ENCODE data around the gene FNDC10. TPM values are rescaled to one million over a fixed set of nuclear protein-coding genes. Genes with fewer than 3 reads are reported as not detected.

Gene FNDC10
- total and polyA plus RNA-seq, 2 donors (not counting 3 experiments of a cell fraction or from before 2014, with no cell fraction given), result 1.5 to 2.3 TPM

DNA sequence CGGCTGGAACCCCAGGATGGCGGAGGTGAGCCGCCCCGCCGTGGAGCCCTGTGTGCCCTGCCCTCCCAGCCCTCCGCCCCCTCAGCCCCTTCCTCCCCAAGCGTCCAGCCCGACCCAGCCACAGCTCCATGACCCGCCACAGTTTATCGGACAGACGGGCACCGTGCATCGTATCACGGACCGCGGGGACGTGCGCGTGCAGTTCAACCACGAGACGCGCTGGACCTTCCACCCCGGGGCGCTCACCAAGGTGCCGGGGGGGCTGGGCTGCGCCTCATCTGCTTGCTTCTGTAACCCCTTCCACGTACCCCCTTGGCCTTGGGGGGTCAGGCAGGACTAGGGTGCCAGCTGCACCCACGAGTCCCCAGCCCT is 25.5 kb upstream of the FNDC10 start:
- Histone ChIP-seq H3K9me1 (replicated peaks; ENCODE audit: control insufficient read depth, extremely low read depth, insufficient read depth, low read length) (no peaks in the 10 kb centered on the region), H3K4me2 (ENCODE audit: insufficient read depth, low read length) (no peak overlapping the region), H3K27me3 (ENCODE audit: control insufficient read depth in 2 of 2, insufficient read depth in 2 of 2, low read length in 2 of 2) (peaks cover 0 to 7% of the 10 kb centered on the region in 2 experiments), H2AFZ (ENCODE audit: low read depth, low read length) (no peak overlapping the region), H3K9ac (replicated peaks; ENCODE audit: extremely low read depth, insufficient read depth, low read length) (no peak overlapping the region), H3K4me3 (replicated peaks in 1 of 3; ENCODE audit: insufficient read depth in 1 of 3, low read depth in 1 of 3, low read length in 3 of 3) (no peak overlapping the region), H3K4me1 (ENCODE audit: control insufficient read depth, extremely low read depth, insufficient read depth, low read length) (no peaks in the 10 kb centered on the region), H3K79me2 (ENCODE audit: control insufficient read depth, insufficient read depth, low read length) (no peaks in the 10 kb centered on the region), H4K20me1 (replicated peaks; ENCODE audit: control insufficient read depth, extremely low read depth, insufficient read depth, low read length) (no peaks in the 10 kb centered on the region), H3K9me3 (replicated peaks; ENCODE audit: control insufficient read depth, insufficient read depth, low read length) (no peaks in the 10 kb centered on the region), H3K27ac (ENCODE audit: insufficient read depth, low read depth, low read length) (no peak overlapping the region), H3K36me3 (ENCODE audit: control insufficient read depth in 2 of 2, extremely low read depth in 1 of 2, insufficient read depth in 2 of 2, low read length in 2 of 2) (no peaks in the 10 kb centered on the region)
- FAIRE-seq, result no peak
- POLR2A ChIA-PET, result no interaction called here
- CTCF ChIA-PET, result interaction anchor here (1.4 kb wide), 1 partner anchor 10 kb away, joined by 4 read pairs; the partner anchor contains the start of gene MIB2
- no peak for DNase-seq (ENCODE audit: low read depth, low spot score)
- BruUV-seq (replicated peaks), result no TSS peak
- TF ChIP-seq GATA2 (IDR thresholded peaks at IDR 0.05; ENCODE audit: insufficient read depth, insufficient read length, low read depth, low read length) (no peak), FOS (IDR thresholded peaks at IDR 0.05; ENCODE audit: borderline replicate concordance, insufficient read depth, low read length) (no peak), MYC (IDR thresholded peaks at IDR 0.05; ENCODE audit: low read depth, low read length) (no peak), JUN (IDR thresholded peaks at IDR 0.05; ENCODE audit: borderline replicate concordance, insufficient read depth, insufficient read length, low read depth) (no peak), POLR2A (IDR thresholded peaks at IDR 0.05; ENCODE audit: low read depth, low read length) (no peak), POLR2AphosphoS5 (IDR thresholded peaks at IDR 0.05; ENCODE audit: insufficient read depth, low read depth, low read length) (no peak), EZH2 (IDR thresholded peaks at IDR 0.05; ENCODE audit: borderline replicate concordance, low read depth, low read length, severe bottlenecking) (no peak)
- TF ChIP-seq, protein P1, sequence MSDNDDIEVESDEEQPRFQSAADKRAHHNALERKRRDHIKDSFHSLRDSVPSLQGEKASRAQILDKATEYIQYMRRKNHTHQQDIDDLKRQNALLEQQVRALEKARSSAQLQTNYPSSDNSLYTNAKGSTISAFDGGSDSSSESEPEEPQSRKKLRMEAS (IDR thresholded peaks at IDR 0.05; ENCODE audit: insufficient read depth, insufficient read length), result no peak
- TF ChIP-seq, protein P2, sequence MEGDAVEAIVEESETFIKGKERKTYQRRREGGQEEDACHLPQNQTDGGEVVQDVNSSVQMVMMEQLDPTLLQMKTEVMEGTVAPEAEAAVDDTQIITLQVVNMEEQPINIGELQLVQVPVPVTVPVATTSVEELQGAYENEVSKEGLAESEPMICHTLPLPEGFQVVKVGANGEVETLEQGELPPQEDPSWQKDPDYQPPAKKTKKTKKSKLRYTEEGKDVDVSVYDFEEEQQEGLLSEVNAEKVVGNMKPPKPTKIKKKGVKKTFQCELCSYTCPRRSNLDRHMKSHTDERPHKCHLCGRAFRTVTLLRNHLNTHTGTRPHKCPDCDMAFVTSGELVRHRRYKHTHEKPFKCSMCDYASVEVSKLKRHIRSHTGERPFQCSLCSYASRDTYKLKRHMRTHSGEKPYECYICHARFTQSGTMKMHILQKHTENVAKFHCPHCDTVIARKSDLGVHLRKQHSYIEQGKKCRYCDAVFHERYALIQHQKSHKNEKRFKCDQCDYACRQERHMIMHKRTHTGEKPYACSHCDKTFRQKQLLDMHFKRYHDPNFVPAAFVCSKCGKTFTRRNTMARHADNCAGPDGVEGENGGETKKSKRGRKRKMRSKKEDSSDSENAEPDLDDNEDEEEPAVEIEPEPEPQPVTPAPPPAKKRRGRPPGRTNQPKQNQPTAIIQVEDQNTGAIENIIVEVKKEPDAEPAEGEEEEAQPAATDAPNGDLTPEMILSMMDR (IDR thresholded peaks at IDR 0.05; ENCODE audit: extremely low read depth in 1 of 2, insufficient read depth in 1 of 2, low read depth in 1 of 2, low read length in 2 of 2), result no peak
- intact Hi-C loops (cut with micrococcal nuclease) (no loop called here), dilution Hi-C loops (cut with MboI; ENCODE audit: extremely low pct_ligation_motif_present, low sequenced_read_pairs) (no loop called here)

Measured in endothelial cell of umbilical vein (primary cell).